ENCODE results near the gene P2RY8.
"Not testable (repeated sequence)": the region's sequence is repeated elsewhere in the genome, so short reads cannot be mapped to it uniquely, and the experiment has no call there.

The P2RY8 gene

GRCh38 chrX:1542994-1543725 lies 6.2 kb upstream of the P2RY8 start:
- no peak for DNase-seq

DNA sequence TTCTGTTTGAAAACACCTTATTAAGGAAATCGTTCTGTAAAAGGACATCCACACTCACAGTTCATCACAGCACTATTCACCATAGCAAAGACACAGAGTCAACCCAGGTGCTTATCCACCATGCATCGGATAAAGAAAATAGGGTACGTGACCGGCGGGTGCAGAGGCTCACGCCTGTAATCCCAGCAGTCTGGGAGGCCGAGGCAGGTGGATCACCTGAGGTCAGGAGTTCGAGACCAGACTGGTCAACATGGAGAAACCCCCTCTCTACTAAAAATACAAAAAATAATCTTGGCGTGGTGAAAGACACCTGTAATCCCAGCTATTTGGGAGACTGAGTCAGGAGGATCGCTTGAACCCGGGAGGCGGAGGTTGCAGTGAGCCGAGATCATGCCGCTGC lies 2.2 kb upstream of the P2RY8 start:
- DNase-seq = not testable (repeated sequence)

- DNase-seq = not testable (repeated sequence)
These were observed 718 bp upstream of the P2RY8 start for GRCh38 chrX:1537716-1538090.

GRCh38 chrX:1536712-1537030 lies 314 bp downstream of the P2RY8 start:
- no peak for DNase-seq

DNA sequence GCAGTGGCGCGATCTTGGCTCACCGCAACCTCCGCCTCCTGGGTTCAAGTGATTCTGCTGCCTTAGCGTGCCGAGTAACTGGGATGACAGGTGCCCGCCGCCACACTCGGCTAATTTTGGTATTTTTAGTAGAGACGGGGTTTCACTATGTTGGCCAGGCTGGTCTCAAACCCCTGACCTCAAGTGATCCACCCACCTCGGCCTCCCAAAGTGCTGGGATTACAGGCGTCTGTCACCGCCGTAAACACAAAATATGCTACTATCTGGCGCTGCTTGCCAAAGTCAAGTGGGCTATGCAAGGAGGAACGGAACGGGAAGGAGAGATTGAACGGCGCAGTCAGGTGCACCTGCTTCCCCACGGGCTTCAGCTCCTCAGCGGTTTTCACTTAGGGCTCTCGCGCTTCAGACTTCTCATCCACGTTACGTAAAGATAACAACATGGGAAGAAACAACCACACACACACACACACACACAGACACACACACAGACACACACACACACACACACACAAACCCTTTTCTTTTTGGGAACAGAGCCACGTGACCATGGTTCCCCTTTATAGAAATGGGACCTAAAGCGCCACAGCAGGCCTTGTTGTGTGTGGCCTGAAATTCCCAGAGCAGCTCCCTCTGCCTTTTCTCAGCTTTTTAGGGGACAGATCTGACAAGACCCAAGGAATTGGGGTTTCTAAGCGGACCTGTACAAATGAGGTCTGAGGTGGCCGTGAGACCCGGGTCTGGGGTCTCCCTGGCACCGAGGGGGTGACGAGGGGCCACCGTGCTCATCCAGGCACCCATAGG lies 1.5 kb downstream of the P2RY8 start:
- peak in 1 of 5 donors; percentile 56 for DNase-seq

- peak in 1 of 5 donors; percentile 53 for DNase-seq
These were observed 2.5 kb downstream of the P2RY8 start for GRCh38 chrX:1534301-1535168.

DNA sequence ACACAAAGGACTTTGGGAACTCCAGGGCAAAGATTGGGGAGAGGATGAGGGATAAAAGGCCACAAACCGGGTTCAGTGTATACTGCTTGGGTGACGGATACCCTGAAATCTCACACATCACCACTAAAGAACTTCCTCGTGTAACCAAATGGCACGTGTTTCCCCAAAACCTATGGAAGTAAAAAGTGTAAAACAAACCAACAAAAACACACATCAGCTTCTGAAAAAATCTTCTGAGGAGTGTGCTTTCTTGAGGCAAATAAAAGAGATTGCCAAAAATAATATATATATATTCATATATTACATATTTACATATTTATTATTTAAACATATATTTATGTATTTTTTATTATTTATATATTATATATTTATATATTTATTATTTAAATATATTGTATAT lies 3.9 kb downstream of the P2RY8 start:
- DNase-seq = no peak

- no peak for DNase-seq
These were observed 5.7 kb downstream of the P2RY8 start for GRCh38 chrX:1531096-1531890.

DNA sequence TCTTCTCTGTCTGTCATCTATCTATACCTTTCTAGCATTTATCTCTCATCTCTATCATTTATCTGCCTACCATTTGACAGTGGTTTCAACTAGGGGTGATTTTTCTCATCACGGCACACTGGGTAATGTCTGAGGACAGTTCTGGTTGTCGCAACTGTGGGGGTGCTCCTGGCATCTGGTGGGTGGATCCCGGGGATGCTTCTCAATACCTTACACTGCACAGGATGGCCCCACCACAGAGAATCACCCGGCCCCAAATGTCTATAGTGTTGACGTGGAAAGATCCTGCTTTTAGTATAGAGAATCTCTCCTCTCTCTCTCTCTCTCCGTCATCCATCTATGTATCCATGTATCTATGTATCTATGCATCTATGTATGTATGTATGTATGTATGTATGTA lies 7.2 kb downstream of the P2RY8 start:
- DNase-seq = no peak

- DNase-seq = no peak
These were observed 7.7 kb downstream of the P2RY8 start for GRCh38 chrX:1529328-1529727.

DNA sequence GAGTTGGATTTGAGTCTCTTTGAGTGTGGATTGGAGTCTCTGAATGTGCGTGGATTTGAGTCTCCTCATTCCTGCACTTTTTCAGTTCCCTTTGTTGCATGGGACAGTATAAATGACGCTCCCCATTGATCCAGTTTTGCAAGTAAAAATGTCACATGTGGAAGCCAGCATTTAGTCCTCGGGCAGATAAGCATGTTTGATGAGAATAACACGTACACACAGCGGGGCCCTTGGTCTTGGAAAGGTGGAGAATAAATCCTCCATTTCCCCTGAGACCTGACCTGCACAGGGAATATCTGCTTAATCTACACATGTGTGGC lies 8.1 kb downstream of the P2RY8 start:
- DNase-seq = no peak

DNA sequence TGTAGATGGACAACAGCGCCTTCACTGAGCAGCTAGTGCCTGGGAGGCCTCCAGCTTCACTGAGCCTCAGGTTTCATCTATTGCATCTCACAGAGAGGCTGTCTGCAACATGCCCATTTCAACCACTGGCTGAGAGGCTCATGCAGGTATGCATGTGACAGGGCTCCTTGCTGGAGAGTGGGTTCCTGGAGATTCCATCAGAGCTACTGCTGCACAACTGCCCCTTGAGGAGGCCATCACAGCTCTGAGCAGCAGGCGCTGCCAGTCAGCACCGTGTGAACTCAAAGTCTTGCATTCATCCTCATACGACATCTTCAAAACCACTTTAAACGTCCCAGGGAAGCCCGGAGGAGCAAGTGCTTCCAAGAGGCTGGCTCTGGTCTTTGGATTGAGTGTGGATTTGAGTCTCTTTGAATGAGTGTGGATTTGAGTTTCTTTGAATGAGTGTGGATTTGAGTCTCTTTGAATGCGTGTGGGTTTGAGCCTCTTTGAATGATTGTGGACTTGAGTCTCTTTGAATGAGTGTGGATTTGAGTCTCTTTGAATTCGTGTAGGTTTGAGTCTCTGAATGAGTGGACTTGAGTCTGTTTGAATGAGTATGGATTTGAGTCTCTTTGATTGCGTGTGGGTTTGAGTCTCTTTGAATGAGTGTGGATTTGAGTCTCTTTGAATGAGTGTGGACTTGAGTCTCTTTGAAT lies 8.7 kb downstream of the P2RY8 start:
- DNase-seq = peak in 1 of 5 donors; percentile 68

DNA sequence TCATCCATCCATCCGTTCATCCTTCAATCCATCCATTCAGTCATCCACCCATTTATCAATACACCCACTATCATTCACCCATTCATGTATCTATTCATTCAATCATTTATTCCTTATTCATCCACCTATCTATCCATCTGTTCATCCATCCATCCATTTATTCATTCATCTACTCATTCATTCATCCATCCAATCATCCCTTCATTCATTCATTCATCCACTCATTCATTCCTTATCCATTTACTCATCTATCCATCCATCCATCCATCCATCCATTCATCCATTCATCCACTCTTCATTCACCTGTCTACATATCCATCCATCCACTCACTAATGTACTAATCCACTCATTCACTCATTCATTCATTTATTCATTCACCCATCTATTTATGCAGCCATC lies 9.5 kb downstream of the P2RY8 start:
- no peak for DNase-seq

GRCh38 chrX:1526565-1526964 lies 10.4 kb downstream of the P2RY8 start:
- no peak for DNase-seq

DNA sequence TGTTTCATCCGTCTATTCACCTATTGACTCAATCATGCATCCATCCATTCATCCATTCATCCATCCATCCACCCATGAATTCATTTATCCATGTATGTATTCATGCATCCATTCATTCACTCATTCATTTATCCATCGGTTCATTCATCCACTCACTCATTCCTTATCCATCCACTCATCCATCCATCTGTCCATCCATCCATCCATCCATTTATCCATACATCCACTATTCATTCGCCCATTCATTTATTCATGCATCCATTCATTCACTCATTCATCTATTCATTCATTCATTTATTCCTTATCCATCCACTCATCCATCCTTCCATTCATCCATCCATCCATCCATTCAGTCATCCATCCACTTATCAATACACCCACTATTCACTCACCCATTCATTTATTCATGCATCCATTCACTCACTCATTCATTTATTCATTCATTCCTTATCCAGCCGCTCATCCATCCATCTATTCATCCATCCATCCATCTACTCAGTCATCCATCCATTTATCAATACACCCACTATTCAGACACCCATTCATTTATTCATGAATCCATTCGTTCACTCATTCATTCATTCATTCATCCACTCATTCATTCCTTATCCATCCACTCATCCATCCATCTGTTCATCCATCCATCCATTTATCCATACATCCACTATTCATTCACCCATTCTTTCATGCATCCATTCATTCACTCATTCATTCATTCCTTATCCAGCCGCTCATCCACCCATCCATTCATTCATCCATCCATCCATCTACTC lies 11.2 kb downstream of the P2RY8 start:
- no peak for DNase-seq

DNA sequence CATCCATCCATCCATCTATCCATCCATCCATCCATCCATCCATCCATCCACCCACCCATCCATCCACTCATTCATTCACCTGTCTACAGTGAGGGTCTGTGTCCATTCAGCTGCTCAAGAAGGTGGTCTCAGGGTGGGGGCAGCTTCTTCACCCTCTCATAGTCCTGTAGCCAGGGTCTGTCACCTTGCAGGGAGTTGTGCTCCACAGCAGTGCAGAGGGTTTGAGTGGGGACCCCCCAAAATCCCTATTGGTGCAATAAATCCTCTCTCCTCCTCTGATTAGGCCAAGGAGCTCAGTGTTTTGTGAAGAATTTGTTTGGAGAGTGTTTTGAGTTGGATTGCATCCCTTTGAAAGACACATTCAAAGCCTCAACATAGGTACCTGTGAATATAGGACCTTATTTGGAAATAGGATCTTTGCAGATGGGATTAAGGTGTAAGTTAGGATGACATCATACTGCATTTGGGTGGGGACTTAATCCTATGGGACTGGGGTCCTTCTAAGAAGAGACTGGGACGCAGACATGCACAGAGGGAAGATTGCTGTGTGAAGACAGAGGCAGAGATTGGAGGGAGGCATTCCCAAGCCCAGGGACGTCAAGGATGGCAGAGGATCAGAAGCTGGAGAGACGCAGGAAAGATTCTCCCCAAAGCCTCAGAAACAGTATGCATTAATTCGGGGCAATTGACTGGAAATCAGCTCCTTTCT lies 12.0 kb downstream of the P2RY8 start:
- no peak for DNase-seq

DNA sequence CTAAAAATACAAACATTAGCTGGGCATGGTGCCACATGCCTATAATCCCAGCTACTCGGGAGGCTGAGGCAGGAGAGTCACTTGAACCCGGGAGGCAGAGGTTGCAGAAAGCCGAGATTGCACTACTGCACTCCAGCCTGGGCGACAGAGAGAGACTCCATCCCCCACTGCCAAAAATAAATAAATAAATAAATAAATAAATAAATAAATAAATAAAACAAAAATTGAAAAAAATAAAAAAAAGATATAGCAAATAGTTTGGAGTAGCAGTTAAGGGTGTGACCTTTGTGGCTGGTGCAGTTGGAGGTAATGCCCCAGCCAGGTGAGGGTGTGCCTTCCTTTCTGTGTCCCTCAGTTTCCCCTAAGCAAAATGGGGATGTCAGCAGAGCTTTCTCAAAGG lies 14.1 kb downstream of the P2RY8 start:
- not testable (repeated sequence) for DNase-seq

- DNase-seq = peak in 4 of 5 donors; percentile 44 to 89 (median 48)
These were observed 15.5 kb downstream of the P2RY8 start for GRCh38 chrX:1521459-1521956.

DNA sequence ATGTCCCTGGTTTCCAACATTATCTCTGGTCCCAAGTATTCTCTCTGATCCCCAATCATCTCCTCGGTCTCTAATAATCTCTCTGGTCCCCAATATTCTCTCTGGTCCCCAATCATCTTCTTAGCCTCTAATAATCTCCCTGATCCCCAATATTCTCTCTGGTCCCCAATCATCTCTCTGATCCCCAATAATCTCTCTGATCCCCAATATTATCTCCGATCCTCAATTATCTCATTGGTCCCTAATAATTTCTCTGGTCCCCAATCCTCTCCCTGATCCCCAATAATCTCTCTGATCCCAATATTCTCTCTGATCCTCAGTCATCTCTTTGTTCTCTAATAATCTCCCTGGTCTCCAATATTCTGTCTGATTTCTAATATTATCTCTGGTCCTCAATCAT lies 16.6 kb downstream of the P2RY8 start:
- DNase-seq = no peak

DNA sequence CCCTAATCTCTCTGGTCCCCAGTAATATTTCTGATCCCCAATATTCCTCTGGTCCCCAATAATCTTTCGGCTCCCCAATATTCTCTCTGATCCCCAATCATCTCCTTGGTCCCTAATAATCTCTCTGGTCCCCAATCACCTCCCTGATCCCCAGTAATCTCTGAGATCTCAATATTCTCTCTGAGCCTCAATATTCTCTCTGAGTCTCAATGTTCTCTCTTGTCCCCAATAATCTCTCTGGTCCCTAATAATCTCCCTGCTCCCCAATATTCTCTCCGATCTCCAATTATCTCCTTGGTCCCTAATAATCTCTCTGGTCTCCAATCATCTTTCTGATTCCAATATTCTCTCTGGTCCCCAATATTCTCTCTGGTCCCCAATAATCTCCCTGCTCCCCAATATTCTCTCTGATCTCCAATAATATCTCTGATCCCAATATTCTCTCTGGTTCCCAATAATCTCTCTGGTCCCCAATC lies 17.9 kb downstream of the P2RY8 start:
- DNase-seq = no peak

Measured in T-helper 1 cell (primary cell).